ENCODE measurements around the gene RAI1.

Gene RAI1

DNA sequence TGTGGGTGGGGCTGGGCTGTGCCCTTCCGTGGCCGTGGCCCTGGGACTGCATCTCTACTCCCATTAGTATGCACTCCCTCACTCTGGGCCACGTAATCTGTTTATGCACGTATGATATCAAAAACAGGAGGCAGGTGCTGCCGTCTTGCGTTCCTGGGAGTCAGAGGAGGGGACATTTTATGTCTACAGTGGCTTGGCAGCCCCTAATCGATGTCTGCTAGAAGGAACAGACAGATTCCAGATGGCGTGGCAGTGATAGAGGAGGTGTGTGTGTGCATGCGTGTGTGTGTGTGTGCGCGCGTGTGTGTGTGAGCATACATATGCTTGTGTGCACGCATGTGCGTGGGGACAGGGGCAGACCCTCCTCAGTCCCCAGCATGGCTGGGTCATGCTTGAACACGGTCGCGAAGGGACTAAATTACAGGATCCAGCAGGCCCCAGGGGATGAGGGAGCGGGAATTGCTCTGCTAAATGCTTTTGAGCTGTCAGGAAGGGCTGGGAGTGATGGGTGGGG lies 110.8 kb downstream of the RAI1 start:
- H3K4me1 ChIP-seq (ENCODE audit: control insufficient read depth in 5 of 5, insufficient read depth in 5 of 5, low read length in 5 of 5): peaks cover 2 to 46% (median 30%) of the 10 kb centered on the region in 5 donors
- no peak overlapping the region for H3K4me3 ChIP-seq (ENCODE audit: low read depth in 1 of 5, low read length in 5 of 5)
- H3K9ac ChIP-seq (ENCODE audit: low read length in 5 of 5): no peak overlapping the region
- no peak overlapping the region for H3K27ac ChIP-seq (ENCODE audit: low read depth, low read length)
- H3K36me3 ChIP-seq (ENCODE audit: control insufficient read depth in 5 of 5, insufficient read depth in 5 of 5, low read length in 5 of 5): peaks cover 0 to 39% (median 32%) of the 10 kb centered on the region in 5 donors
- no peaks in the 10 kb centered on the region for H3K9me3 ChIP-seq (ENCODE audit: control insufficient read depth in 5 of 5, low read length in 5 of 5)
- H3K27me3 ChIP-seq (ENCODE audit: control insufficient read depth in 5 of 5, insufficient read depth in 4 of 5, low read length in 5 of 5): no peaks in the 10 kb centered on the region

DNA sequence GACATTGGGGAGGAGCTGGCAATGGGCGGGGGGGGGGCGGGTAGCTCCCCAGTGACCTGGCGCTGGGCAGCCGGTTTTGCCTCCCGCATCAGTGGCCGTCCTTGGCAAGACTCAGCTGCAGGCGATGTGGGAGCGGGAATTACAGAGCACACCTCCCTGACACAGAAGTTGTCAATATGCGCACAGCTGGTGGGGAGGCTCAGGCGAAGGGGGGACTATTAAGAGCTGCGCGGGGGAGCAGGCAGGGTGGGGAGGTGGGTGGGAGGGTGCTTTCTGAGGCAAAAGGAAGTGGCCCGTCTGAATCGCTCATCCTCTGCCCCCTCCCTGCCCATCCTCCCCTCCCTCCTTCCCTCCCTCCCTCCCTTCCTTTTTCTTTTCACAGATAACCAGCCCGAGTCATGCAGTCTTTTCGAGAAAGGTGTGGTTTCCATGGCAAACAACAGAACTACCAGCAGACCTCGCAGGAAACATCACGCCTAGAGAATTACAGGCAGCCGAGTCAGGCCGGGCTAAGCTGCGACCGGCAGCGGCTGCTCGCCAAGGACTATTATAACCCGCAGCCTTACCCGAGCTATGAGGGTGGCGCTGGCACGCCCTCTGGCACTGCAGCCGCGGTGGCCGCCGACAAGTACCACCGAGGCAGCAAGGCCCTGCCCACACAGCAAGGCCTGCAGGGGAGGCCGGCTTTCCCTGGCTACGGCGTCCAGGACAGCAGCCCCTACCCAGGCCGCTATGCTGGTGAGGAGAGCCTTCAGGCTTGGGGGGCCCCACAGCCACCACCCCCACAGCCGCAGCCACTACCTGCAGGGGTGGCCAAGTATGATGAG lies 111.5 kb downstream of the RAI1 start:
- Histone ChIP-seq H3K9me3 (ENCODE audit: control insufficient read depth in 5 of 5, low read length in 5 of 5) (no peaks in the 10 kb centered on the region), H3K27ac (ENCODE audit: low read depth, low read length) (no peak overlapping the region), H3K4me1 (ENCODE audit: control insufficient read depth in 5 of 5, insufficient read depth in 5 of 5, low read length in 5 of 5) (peaks cover 2 to 48% (median 37%) of the 10 kb centered on the region in 5 donors), H3K9ac (ENCODE audit: low read length in 5 of 5) (no peak overlapping the region), H3K27me3 (ENCODE audit: control insufficient read depth in 5 of 5, insufficient read depth in 4 of 5, low read length in 5 of 5) (no peaks in the 10 kb centered on the region), H3K4me3 (ENCODE audit: low read depth in 1 of 5, low read length in 5 of 5) (no peak overlapping the region), H3K36me3 (ENCODE audit: control insufficient read depth in 5 of 5, insufficient read depth in 5 of 5, low read length in 5 of 5) (peaks cover 0 to 46% (median 32%) of the 10 kb centered on the region in 5 donors)

DNA sequence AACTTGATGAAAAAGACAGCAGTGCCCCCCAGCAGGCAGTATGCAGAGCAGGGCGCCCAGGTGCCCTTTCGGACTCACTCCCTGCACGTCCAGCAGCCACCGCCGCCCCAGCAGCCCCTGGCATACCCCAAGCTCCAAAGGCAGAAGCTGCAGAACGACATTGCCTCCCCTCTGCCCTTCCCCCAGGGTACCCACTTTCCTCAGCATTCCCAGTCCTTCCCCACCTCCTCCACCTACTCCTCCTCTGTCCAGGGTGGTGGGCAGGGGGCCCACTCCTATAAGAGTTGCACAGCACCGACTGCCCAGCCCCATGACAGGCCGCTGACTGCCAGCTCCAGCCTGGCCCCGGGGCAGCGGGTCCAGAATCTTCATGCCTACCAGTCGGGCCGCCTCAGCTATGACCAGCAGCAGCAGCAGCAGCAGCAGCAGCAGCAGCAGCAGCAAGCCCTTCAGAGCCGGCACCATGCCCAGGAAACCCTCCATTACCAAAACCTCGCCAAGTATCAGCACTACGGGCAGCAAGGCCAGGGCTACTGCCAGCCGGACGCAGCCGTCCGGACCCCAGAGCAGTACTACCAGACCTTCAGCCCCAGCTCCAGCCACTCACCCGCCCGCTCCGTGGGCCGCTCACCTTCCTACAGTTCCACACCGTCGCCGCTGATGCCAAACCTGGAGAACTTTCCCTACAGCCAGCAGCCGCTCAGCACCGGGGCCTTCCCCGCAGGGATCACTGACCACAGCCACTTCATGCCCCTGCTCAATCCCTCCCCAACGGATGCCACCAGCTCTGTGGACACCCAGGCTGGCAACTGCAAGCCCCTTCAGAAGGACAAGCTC lies 112.3 kb downstream of the RAI1 start:
- no peak overlapping the region for H3K27ac ChIP-seq (ENCODE audit: low read depth, low read length)
- no peaks in the 10 kb centered on the region for H3K27me3 ChIP-seq (ENCODE audit: control insufficient read depth in 5 of 5, insufficient read depth in 4 of 5, low read length in 5 of 5)
- no peak overlapping the region for H3K4me3 ChIP-seq (ENCODE audit: low read depth in 1 of 5, low read length in 5 of 5)
- peaks cover 2 to 48% (median 37%) of the 10 kb centered on the region in 5 donors for H3K4me1 ChIP-seq (ENCODE audit: control insufficient read depth in 5 of 5, insufficient read depth in 5 of 5, low read length in 5 of 5)
- no peak overlapping the region for H3K9ac ChIP-seq (ENCODE audit: low read length in 5 of 5)
- H3K36me3 ChIP-seq (ENCODE audit: control insufficient read depth in 5 of 5, insufficient read depth in 5 of 5, low read length in 5 of 5): peaks cover 0 to 54% (median 32%) of the 10 kb centered on the region in 5 donors
- H3K9me3 ChIP-seq (ENCODE audit: control insufficient read depth in 5 of 5, low read length in 5 of 5): no peaks in the 10 kb centered on the region

DNA sequence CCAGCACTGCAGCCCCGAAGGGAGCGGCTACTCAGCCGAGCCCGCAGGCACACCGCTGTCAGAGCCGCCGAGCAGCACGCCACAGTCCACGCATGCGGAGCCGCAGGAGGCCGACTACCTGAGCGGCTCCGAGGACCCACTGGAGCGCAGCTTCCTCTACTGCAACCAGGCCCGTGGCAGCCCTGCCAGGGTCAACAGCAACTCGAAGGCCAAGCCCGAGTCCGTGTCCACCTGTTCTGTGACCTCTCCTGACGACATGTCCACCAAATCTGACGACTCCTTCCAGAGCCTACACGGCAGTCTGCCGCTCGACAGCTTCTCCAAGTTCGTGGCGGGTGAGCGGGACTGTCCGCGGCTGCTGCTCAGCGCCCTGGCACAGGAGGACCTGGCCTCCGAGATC lies 113.1 kb downstream of the RAI1 start:
- H3K27me3 ChIP-seq (ENCODE audit: control insufficient read depth in 5 of 5, insufficient read depth in 4 of 5, low read length in 5 of 5): no peaks in the 10 kb centered on the region
- H3K36me3 ChIP-seq (ENCODE audit: control insufficient read depth in 5 of 5, insufficient read depth in 5 of 5, low read length in 5 of 5): peaks cover 0 to 62% (median 35%) of the 10 kb centered on the region in 5 donors
- H3K4me1 ChIP-seq (ENCODE audit: control insufficient read depth in 5 of 5, insufficient read depth in 5 of 5, low read length in 5 of 5): peaks cover 2 to 46% (median 37%) of the 10 kb centered on the region in 5 donors
- no peak overlapping the region for H3K4me3 ChIP-seq (ENCODE audit: low read depth in 1 of 5, low read length in 5 of 5)
- H3K9me3 ChIP-seq (ENCODE audit: control insufficient read depth in 5 of 5, low read length in 5 of 5): no peaks in the 10 kb centered on the region
- no peak overlapping the region for H3K27ac ChIP-seq (ENCODE audit: low read depth, low read length)
- H3K9ac ChIP-seq (ENCODE audit: low read length in 5 of 5): no peak overlapping the region

DNA sequence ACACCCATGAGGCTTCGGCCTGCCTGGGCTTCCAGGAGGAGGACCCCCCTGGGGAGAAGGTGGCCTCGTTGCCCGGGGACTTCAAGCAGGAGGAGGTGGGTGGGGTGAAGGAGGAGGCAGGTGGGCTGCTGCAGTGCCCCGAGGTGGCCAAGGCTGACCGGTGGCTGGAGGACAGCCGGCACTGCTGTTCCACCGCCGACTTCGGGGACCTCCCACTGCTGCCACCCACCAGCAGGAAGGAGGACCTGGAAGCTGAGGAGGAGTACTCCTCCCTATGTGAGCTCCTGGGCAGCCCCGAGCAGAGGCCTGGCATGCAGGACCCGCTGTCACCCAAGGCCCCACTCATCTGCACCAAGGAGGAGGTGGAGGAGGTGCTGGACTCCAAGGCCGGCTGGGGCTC lies 114.0 kb downstream of the RAI1 start:
- Histone ChIP-seq H3K27ac (ENCODE audit: low read depth, low read length) (no peak overlapping the region), H3K27me3 (ENCODE audit: control insufficient read depth in 5 of 5, insufficient read depth in 4 of 5, low read length in 5 of 5) (no peaks in the 10 kb centered on the region), H3K4me3 (ENCODE audit: low read depth in 1 of 5, low read length in 5 of 5) (no peak overlapping the region), H3K9me3 (ENCODE audit: control insufficient read depth in 5 of 5, low read length in 5 of 5) (no peaks in the 10 kb centered on the region), H3K4me1 (ENCODE audit: control insufficient read depth in 5 of 5, insufficient read depth in 5 of 5, low read length in 5 of 5) (peaks cover 2 to 37% (median 28%) of the 10 kb centered on the region in 5 donors), H3K36me3 (ENCODE audit: control insufficient read depth in 5 of 5, insufficient read depth in 5 of 5, low read length in 5 of 5) (peaks cover 0 to 64% (median 35%) of the 10 kb centered on the region in 5 donors), H3K9ac (ENCODE audit: low read length in 5 of 5) (no peak overlapping the region)

DNA sequence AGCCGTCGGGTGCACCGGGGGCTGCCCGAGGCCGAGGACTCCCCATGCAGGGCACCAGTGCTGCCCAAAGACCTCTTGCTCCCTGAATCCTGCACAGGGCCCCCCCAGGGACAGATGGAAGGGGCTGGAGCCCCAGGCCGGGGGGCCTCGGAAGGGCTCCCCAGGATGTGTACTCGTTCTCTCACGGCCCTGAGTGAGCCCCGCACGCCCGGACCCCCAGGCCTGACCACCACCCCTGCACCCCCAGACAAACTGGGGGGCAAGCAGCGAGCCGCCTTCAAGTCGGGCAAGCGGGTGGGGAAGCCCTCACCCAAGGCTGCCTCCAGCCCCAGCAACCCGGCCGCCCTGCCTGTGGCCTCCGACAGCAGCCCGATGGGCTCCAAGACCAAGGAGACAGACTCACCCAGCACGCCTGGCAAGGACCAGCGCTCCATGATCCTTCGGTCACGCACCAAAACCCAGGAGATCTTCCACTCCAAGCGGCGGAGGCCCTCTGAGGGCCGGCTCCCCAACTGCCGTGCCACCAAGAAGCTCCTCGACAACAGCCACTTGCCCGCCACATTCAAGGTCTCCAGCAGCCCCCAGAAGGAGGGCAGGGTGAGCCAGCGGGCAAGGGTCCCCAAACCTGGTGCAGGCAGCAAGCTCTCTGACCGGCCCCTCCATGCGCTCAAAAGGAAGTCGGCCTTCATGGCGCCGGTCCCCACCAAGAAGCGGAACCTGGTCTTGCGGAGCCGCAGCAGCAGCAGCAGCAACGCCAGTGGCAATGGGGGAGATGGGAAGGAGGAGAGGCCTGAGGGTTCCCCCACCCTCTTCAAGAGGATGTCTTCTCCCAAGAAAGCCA lies 114.9 kb downstream of the RAI1 start:
- Histone ChIP-seq H3K36me3 (ENCODE audit: control insufficient read depth in 5 of 5, insufficient read depth in 5 of 5, low read length in 5 of 5) (peaks cover 0 to 64% (median 38%) of the 10 kb centered on the region in 5 donors), H3K9ac (ENCODE audit: low read length in 5 of 5) (no peak overlapping the region), H3K4me1 (ENCODE audit: control insufficient read depth in 5 of 5, insufficient read depth in 5 of 5, low read length in 5 of 5) (peaks cover 2 to 29% (median 19%) of the 10 kb centered on the region in 5 donors), H3K4me3 (ENCODE audit: low read depth in 1 of 5, low read length in 5 of 5) (no peak overlapping the region), H3K27ac (ENCODE audit: low read depth, low read length) (no peak overlapping the region), H3K27me3 (ENCODE audit: control insufficient read depth in 5 of 5, insufficient read depth in 4 of 5, low read length in 5 of 5) (no peaks in the 10 kb centered on the region), H3K9me3 (ENCODE audit: control insufficient read depth in 5 of 5, low read length in 5 of 5) (no peaks in the 10 kb centered on the region)

DNA sequence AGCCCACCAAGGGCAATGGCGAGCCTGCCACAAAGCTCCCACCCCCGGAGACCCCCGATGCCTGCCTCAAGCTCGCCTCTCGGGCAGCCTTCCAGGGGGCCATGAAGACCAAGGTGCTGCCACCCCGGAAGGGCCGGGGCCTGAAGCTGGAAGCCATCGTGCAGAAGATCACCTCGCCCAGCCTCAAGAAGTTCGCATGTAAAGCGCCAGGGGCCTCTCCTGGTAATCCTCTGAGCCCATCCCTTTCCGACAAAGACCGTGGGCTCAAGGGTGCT lies 115.5 kb downstream of the RAI1 start:
- Histone ChIP-seq H3K27ac (ENCODE audit: low read depth, low read length) (no peak overlapping the region), H3K9ac (ENCODE audit: low read length in 5 of 5) (peak overlapping the region in 1 of 5 donors; percentile 33), H3K36me3 (ENCODE audit: control insufficient read depth in 5 of 5, insufficient read depth in 5 of 5, low read length in 5 of 5) (peaks cover 0 to 69% (median 38%) of the 10 kb centered on the region in 5 donors)

DNA sequence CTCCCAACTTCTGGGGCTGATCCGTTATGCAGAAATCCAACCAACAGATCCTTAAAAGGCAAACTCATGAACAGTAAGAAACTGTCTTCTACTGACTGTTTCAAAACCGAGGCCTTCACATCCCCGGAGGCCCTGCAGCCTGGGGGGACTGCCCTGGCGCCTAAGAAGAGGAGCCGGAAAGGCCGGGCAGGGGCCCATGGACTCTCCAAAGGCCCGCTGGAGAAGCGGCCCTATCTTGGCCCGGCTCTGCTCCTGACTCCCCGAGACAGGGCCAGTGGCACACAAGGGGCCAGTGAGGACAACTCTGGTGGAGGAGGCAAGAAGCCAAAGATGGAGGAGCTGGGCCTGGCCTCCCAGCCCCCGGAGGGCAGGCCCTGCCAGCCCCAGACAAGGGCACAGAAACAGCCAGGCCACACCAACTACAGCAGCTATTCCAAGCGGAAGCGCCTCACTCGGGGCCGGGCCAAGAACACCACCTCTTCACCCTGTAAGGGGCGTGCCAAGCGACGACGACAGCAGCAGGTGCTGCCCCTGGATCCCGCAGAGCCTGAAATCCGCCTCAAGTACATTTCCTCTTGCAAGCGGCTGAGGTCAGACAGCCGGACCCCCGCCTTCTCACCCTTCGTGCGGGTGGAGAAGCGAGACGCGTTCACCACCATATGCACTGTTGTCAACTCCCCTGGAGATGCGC lies 116.0 kb downstream of the RAI1 start:
- Histone ChIP-seq H3K9me3 (ENCODE audit: control insufficient read depth in 5 of 5, low read length in 5 of 5) (no peaks in the 10 kb centered on the region), H3K9ac (ENCODE audit: low read length in 5 of 5) (peak overlapping the region in 1 of 5 donors; percentile 33), H3K27ac (ENCODE audit: low read depth, low read length) (no peak overlapping the region), H3K4me1 (ENCODE audit: control insufficient read depth in 5 of 5, insufficient read depth in 5 of 5, low read length in 5 of 5) (peaks cover 0 to 22% (median 12%) of the 10 kb centered on the region in 5 donors), H3K4me3 (ENCODE audit: low read depth in 1 of 5, low read length in 5 of 5) (no peak overlapping the region), H3K36me3 (ENCODE audit: control insufficient read depth in 5 of 5, insufficient read depth in 5 of 5, low read length in 5 of 5) (peaks cover 0 to 71% (median 38%) of the 10 kb centered on the region in 5 donors), H3K27me3 (ENCODE audit: control insufficient read depth in 5 of 5, insufficient read depth in 4 of 5, low read length in 5 of 5) (no peaks in the 10 kb centered on the region)

More for the DNA sequence above, 115.5 kb downstream of the RAI1 start:
- H3K27me3 ChIP-seq (ENCODE audit: control insufficient read depth in 5 of 5, insufficient read depth in 4 of 5, low read length in 5 of 5): no peaks in the 10 kb centered on the region
- no peak overlapping the region for H3K4me3 ChIP-seq (ENCODE audit: low read depth in 1 of 5, low read length in 5 of 5)
- H3K4me1 ChIP-seq (ENCODE audit: control insufficient read depth in 5 of 5, insufficient read depth in 5 of 5, low read length in 5 of 5): peaks cover 2 to 28% (median 16%) of the 10 kb centered on the region in 5 donors
- no peaks in the 10 kb centered on the region for H3K9me3 ChIP-seq (ENCODE audit: control insufficient read depth in 5 of 5, low read length in 5 of 5)

DNA sequence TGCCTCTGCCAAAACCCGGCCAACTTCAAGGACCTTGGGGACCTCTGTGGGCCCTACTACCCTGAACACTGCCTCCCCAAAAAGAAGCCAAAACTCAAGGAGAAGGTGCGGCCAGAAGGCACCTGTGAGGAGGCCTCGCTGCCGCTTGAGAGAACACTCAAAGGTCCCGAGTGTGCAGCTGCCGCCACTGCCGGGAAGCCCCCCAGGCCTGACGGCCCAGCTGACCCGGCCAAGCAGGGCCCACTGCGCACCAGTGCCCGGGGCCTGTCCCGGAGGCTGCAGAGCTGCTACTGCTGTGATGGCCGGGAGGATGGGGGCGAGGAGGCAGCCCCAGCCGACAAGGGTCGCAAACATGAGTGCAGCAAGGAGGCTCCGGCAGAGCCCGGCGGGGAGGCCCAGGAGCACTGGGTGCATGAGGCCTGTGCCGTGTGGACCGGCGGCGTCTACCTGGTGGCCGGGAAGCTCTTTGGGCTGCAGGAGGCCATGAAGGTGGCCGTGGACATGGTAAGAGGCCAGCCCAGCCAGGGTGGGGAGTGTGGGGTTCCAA lies 116.8 kb downstream of the RAI1 start:
- no peaks in the 10 kb centered on the region for H3K27me3 ChIP-seq (ENCODE audit: control insufficient read depth in 5 of 5, insufficient read depth in 4 of 5, low read length in 5 of 5)
- H3K4me1 ChIP-seq (ENCODE audit: control insufficient read depth in 5 of 5, insufficient read depth in 5 of 5, low read length in 5 of 5): peaks cover 0 to 17% (median 12%) of the 10 kb centered on the region in 5 donors
- H3K9ac ChIP-seq (ENCODE audit: low read length in 5 of 5): no peak overlapping the region
- H3K9me3 ChIP-seq (ENCODE audit: control insufficient read depth in 5 of 5, low read length in 5 of 5): no peaks in the 10 kb centered on the region
- no peak overlapping the region for H3K27ac ChIP-seq (ENCODE audit: low read depth, low read length)
- peaks cover 0 to 69% (median 36%) of the 10 kb centered on the region in 5 donors for H3K36me3 ChIP-seq (ENCODE audit: control insufficient read depth in 5 of 5, insufficient read depth in 5 of 5, low read length in 5 of 5)
- no peak overlapping the region for H3K4me3 ChIP-seq (ENCODE audit: low read depth in 1 of 5, low read length in 5 of 5)

Measured in subcutaneous abdominal adipose tissue (tissue), 5 donors.